GM12878 (cell line): ENCODE data around the gene PLAGL1. TPM values are rescaled to one million over a fixed set of nuclear protein-coding genes. Genes with fewer than 3 reads are reported as not detected.

Source experiments
- ATAC-seq: fragments of 200-7000 bp; cut with Tn5 transposase; 3 replicates; pipeline ENCODE4 v1.9.1; 2020; ENCODE audit warnings: mild to moderate bottlenecking, moderate library complexity
- BruUV-seq: library from RNA; stranded (reverse); fragments of 400-500 nt; replicated peaks from 2 replicates; lab custom pipeline; 2021; lab: Mats Ljungman, UMichigan
- CTCF ChIA-PET: fragments of 300-600 bp; sonication (Branson Sonifier 250); formaldehyde crosslinking; extraction: SDS; loops from one replicate; lab custom pipeline; 2021; ENCODE audit warnings: inconsistent platforms; lab: Yijun Ruan, JAX
- POLR2A ChIA-PET: fragments of 350-600 bp; formaldehyde crosslinking; extraction: SDS; loops from one replicate; lab custom pipeline; 2021; ENCODE audit warnings: inconsistent platforms; lab: Charles Lee
- RAD21 ChIA-PET: fragments of 300-600 bp; sonication (Branson Sonifier 250); formaldehyde crosslinking; loops from one replicate; lab custom pipeline; 2023; ENCODE audit warnings: antibody characterized with exemption; ENCODE audit not compliant: unreplicated experiment; lab: Charles Lee
- SMC1A ChIA-PET: fragments of 300-600 bp; sonication (Branson Sonifier 250); formaldehyde crosslinking; loops from one replicate; lab custom pipeline; 2023; ENCODE audit not compliant: unreplicated experiment, uncharacterized antibody; lab: Charles Lee
- DNase-seq: peaks from one replicate; pipeline ENCODE4 v3.0.0-alpha.2; 2011; ENCODE audit warnings: low read depth, low spot score
- FAIRE-seq: peaks from 3 replicates; lab custom pipeline; 2011; peaks lifted over from hg19 to GRCh38; lab: Jason Lieb, UNC
- H2AFZ ChIP-seq: 2 replicates; pipeline ENCODE4 v1.6.0; 2011; ENCODE audit warnings: low read depth, low read length, control low read depth; ENCODE audit not compliant: control insufficient read depth
- H3K27ac ChIP-seq: 2 replicates; pipeline ENCODE4 v1.5.1; 2011; ENCODE audit warnings: control low read depth; ENCODE audit not compliant: control insufficient read depth, insufficient read depth
- H3K27me3 ChIP-seq, 2 experiments: replicated peaks in 1 of 2; 2 replicates each; pipeline versions ENCODE4 v1.6.0 to v1.6.1; 2011; ENCODE audit warnings: low read length in 1 of 2; ENCODE audit not compliant: control insufficient read depth in 2 of 2, insufficient read depth in 2 of 2
- H3K36me3 ChIP-seq, 2 experiments: 2 replicates each; pipeline ENCODE4 v1.5.1; 2011; ENCODE audit warnings: low read length in 1 of 2; ENCODE audit not compliant: control insufficient read depth in 2 of 2, insufficient read depth in 2 of 2
- H3K4me1 ChIP-seq: 2 replicates; pipeline ENCODE4 v1.6.1; 2011; ENCODE audit warnings: mild to moderate bottlenecking, low read length, moderate library complexity, mixed read lengths; ENCODE audit not compliant: control insufficient read depth, insufficient read depth
- H3K4me2 ChIP-seq: 2 replicates; pipeline ENCODE4 v1.6.0; 2011; ENCODE audit warnings: control low read depth; ENCODE audit not compliant: control insufficient read depth, insufficient read depth
- H3K4me3 ChIP-seq: fragments of 200-600 bp; sonication (generic); 2 replicates; pipeline ENCODE4 v1.5.1; 2016
- H3K79me2 ChIP-seq: 2 replicates; pipeline ENCODE4 v1.6.0; 2011; ENCODE audit warnings: low read length; ENCODE audit not compliant: control insufficient read depth, insufficient read depth
- H3K9ac ChIP-seq: 2 replicates; pipeline ENCODE4 v1.8.0; 2011; ENCODE audit warnings: low read length, control low read depth, mixed read lengths; ENCODE audit not compliant: control insufficient read depth, insufficient read depth
- H3K9me3 ChIP-seq: replicated peaks from 3 replicates; pipeline ENCODE4 v1.5.1; 2011; ENCODE audit warnings: mild to moderate bottlenecking, low read length; ENCODE audit not compliant: control insufficient read depth, insufficient read depth
- H4K20me1 ChIP-seq: 2 replicates; pipeline ENCODE4 v1.6.0; 2011; ENCODE audit not compliant: control insufficient read depth, insufficient read depth
- BCLAF1 ChIP-seq: fragments of 450-650 bp; IDR thresholded peaks from 2 replicates; pipeline ENCODE4 v1.6.1; 2017; ENCODE audit warnings: antibody characterized with exemption, mild to moderate bottlenecking, moderate library complexity
- CHD1 ChIP-seq: IDR thresholded peaks from 2 replicates; pipeline ENCODE4 v1.6.1; 2012; ENCODE audit warnings: low read depth, low read length, improper control_type of control experiment
- CREM ChIP-seq: IDR thresholded peaks from 2 replicates; pipeline ENCODE4 v1.6.1; 2014; ENCODE audit warnings: antibody characterized with exemption, low read depth
- EZH2 ChIP-seq: IDR thresholded peaks from 2 replicates; pipeline ENCODE4 v1.6.1; 2012; ENCODE audit warnings: low read depth, mild to moderate bottlenecking, control low read depth, inconsistent platforms, low read length, borderline replicate concordance; ENCODE audit not compliant: control insufficient read depth
- FOXK2 ChIP-seq: fragments of 450-650 bp; IDR thresholded peaks from 2 replicates; pipeline ENCODE4 v1.6.1; 2017; ENCODE audit warnings: mild to moderate bottlenecking, moderate library complexity
- HCFC1 ChIP-seq: fragments of 150-350 bp; IDR thresholded peaks from 2 replicates; pipeline ENCODE4 v1.6.1; 2014; ENCODE audit warnings: low read length
- HSF1 ChIP-seq: fragments of 150-350 bp; IDR thresholded peaks from 2 replicates; pipeline ENCODE4 v1.6.1; 2014; ENCODE audit warnings: mild to moderate bottlenecking, low read depth, low read length
- MTA3 ChIP-seq: IDR thresholded peaks from 2 replicates; pipeline ENCODE4 v1.6.1; 2012; ENCODE audit warnings: low read length, inconsistent platforms, borderline replicate concordance
- MYC ChIP-seq: IDR thresholded peaks from 2 replicates; pipeline ENCODE4 v1.6.1; 2011; ENCODE audit warnings: mild to moderate bottlenecking, low read length, moderate library complexity, inconsistent platforms; ENCODE audit not compliant: insufficient read depth, insufficient replicate concordance, insufficient read length, severe bottlenecking
- NKRF ChIP-seq: fragments of 450-650 bp; conservative IDR thresholded peaks from 2 replicates; pipeline ENCODE4 v1.6.1; 2017; ENCODE audit warnings: mild to moderate bottlenecking, moderate library complexity
- PAX8 ChIP-seq: fragments of 450-650 bp; IDR thresholded peaks from 2 replicates; pipeline ENCODE4 v1.6.1; 2017; ENCODE audit warnings: mild to moderate bottlenecking, moderate library complexity
- POLR2AphosphoS2 ChIP-seq: IDR thresholded peaks from 2 replicates; pipeline ENCODE4 v1.6.1; 2011; ENCODE audit warnings: low read depth, mild to moderate bottlenecking, low read length, improper control_type of control experiment, moderate library complexity
- RCOR1 ChIP-seq: conservative IDR thresholded peaks from 2 replicates; pipeline ENCODE4 v1.6.1; 2012; ENCODE audit warnings: low read depth, low read length, improper control_type of control experiment
- SREBF2 ChIP-seq: IDR thresholded peaks from 2 replicates; pipeline ENCODE4 v1.6.1; 2012; ENCODE audit warnings: mild to moderate bottlenecking, low read length
- SRF ChIP-seq, 2 experiments: IDR thresholded peaks; 2 replicates each; pipeline ENCODE4 v1.6.1; 2011; ENCODE audit warnings: low read depth in 2 of 2, low read length in 2 of 2, mild to moderate bottlenecking in 1 of 2, moderate library complexity in 1 of 2
- TARDBP ChIP-seq: IDR thresholded peaks from 2 replicates; pipeline ENCODE4 v1.6.1; 2016; ENCODE audit warnings: borderline replicate concordance
- TCF12 ChIP-seq: IDR thresholded peaks from 2 replicates; pipeline ENCODE4 v1.6.1; 2011; ENCODE audit warnings: low read depth, mild to moderate bottlenecking, low read length
- YY1 ChIP-seq: IDR thresholded peaks from 2 replicates; pipeline ENCODE4 v1.6.1; 2011; ENCODE audit warnings: low read depth, mild to moderate bottlenecking, low read length
- ZSCAN29 ChIP-seq: fragments of 450-650 bp; IDR thresholded peaks from 2 replicates; pipeline ENCODE4 v1.6.1; 2017; ENCODE audit warnings: mild to moderate bottlenecking, moderate library complexity
- WGBS: methylation state at CpG from one replicate; pipeline ENCODE4 v1.1.6; 2016; ENCODE audit warnings: low lambda C conversion rate; ENCODE audit not compliant: insufficient replicate concordance, insufficient coverage; ENCODE audit errors: missing lambda C conversion rate; 5-methylcytosine and 5-hydroxymethylcytosine counted together
- in situ Hi-C: fragments of 300-500 bp; cut with MboI; formaldehyde crosslinking; loops from 9 replicates; pipeline ENCODE4 v1.14.3; 2018; ENCODE audit warnings: mixed read lengths
- intact Hi-C: fragments of 100-400 bp; cut with micrococcal nuclease; formaldehyde crosslinking; loops from one replicate; pipeline ENCODE4 v1.14.2; 2022; ENCODE audit not compliant: unreplicated experiment
- polyA plus RNA-seq, 11 experiments: library from polyadenylated mRNA; depleted of rRNA in 4 of 11; unstranded in 6 of 11; stranded (reverse) in 5 of 11; fragments of >200 nt; fragmentation: Nextera tagmentation in 4 of 11; fragmentation: Illumina TruSeq in 1 of 11; extraction: Ambion mirVana in 4 of 11; extraction: Trizol in 1 of 11; gene quantifications; 1 replicate in 1 of 11; 2 replicates in 10 of 11; pipeline versions ENCODE4 v1.2.1 to v1.2.3, GENCODE V29; 2011 to 2016; ENCODE audit warnings: inconsistent platforms in 2 of 11, missing spikeins in 2 of 11, low read depth in 1 of 11
- total RNA-seq, 4 experiments: library from RNA; depleted of rRNA in 3 of 4; stranded (reverse); fragments of >200 nt in 3 of 4; fragmentation: Illumina TruSeq in 1 of 4; extraction: Trizol in 1 of 4; gene quantifications; 2 replicates each; pipeline versions ENCODE4 v1.2.1 to v1.2.3, GENCODE V29; 2013 to 2021

Gene PLAGL1
- total and polyA plus RNA-seq, 10 of the 15 experiments (the other 5 are each of a cell fraction or from before 2014, with no cell fraction given), result 2.6 to 19.1 (median 5.7) TPM

GRCh38 chr6:143993965-143994646 is 14.0 kb downstream of the PLAGL1 start:
- Histone ChIP-seq H3K9me3 (no peaks in the 10 kb centered on the region; the same call in 2 of the 3 replicates), H3K27me3 (no peaks in the 10 kb centered on the region; a peak in 1 of 4 replicates), H3K36me3 (no peaks in the 10 kb centered on the region), H3K4me3 (no peak overlapping the region), H3K27ac (no peak overlapping the region), H3K4me1 (no peaks in the 10 kb centered on the region), H2AFZ (no peak overlapping the region), H4K20me1 (no peaks in the 10 kb centered on the region), H3K4me2 (no peak overlapping the region), H3K79me2 (no peaks in the 10 kb centered on the region), H3K9ac (no peak overlapping the region)
- ChIA-PET SMC1A (no interaction called here), RAD21 (interaction anchor here (0.6 kb wide), 2 partner anchors 22 to 54 kb away, joined by 3 read pairs; no protein-coding TSS in a partner anchor), POLR2A (no interaction called here), CTCF (no interaction called here)
- DNase-seq (no peak), FAIRE-seq (no peak), ATAC-seq (no peak)
- intact Hi-C loops, result no loop called here
- no TSS peak for BruUV-seq
- TF ChIP-seq ZSCAN29, result no peak
- no peak for TF ChIP-seq TARDBP
- TF ChIP-seq SRF (IDR thresholded peaks at IDR 0.05; ENCODE audit: low read depth in 2 of 2, low read length in 2 of 2), result no peak
- no peak for TF ChIP-seq PAX8
- TF ChIP-seq RCOR1, result no peak
- no peak for TF ChIP-seq EZH2
- TF ChIP-seq HSF1, result no peak
- TF ChIP-seq MTA3, result no peak
- no peak for TF ChIP-seq SREBF2
- no peak for TF ChIP-seq NKRF
- no peak for TF ChIP-seq POLR2AphosphoS2
- TF ChIP-seq FOXK2, result no peak
- TF ChIP-seq MYC, result no peak
- TF ChIP-seq CHD1, result no peak
- TF ChIP-seq BCLAF1, result no peak
- no peak for TF ChIP-seq YY1
- TF ChIP-seq TCF12, result no peak
- no peak for TF ChIP-seq CREM
- TF ChIP-seq HCFC1, result no peak
- WGBS, result 31% methylated on average over 7 of the region's 7 CpGs
- in situ Hi-C loops, result no loop called here
